COLO668 (cell line): ENCODE data around the gene CEP164.
"Not testable (repeated sequence)": the region's sequence is repeated elsewhere in the genome, so short reads cannot be mapped to it uniquely, and the experiment has no call there.

Source experiments
- DNase-seq: peaks from one replicate; lab custom pipeline; 2025; ENCODE audit not compliant: unreplicated experiment; lab: John Stamatoyannopoulos, UW

Gene CEP164

GRCh38 chr11:117303646-117304315 is 23.9 kb upstream of the CEP164 start:
- no peak for DNase-seq

- no peak for DNase-seq
Measured at GRCh38 chr11:117305145-117305544, 22.5 kb upstream of the CEP164 start.

- DNase-seq, result no peak
Measured at GRCh38 chr11:117309310-117309709, 18.3 kb upstream of the CEP164 start.

- no peak for DNase-seq
Measured at GRCh38 chr11:117313091-117313490, 14.6 kb upstream of the CEP164 start.

GRCh38 chr11:117313828-117314768 is 13.6 kb upstream of the CEP164 start:
- peak; percentile 35 for DNase-seq

- peak; percentile 42 for DNase-seq
Measured at GRCh38 chr11:117314840-117315239, 12.8 kb upstream of the CEP164 start.

- peak; percentile 26 for DNase-seq
Measured at GRCh38 chr11:117315285-117316196, 12.1 kb upstream of the CEP164 start.

- peak; percentile 88 for DNase-seq
Measured at GRCh38 chr11:117316197-117316961, 11.3 kb upstream of the CEP164 start, which contains the start of gene BACE1. BACE1 (minus strand) TSS chr11:117316256; CDS start chr11:117315795, 461 bp downstream.

GRCh38 chr11:117318738-117319137 is 8.9 kb upstream of the CEP164 start:
- DNase-seq, result no peak

GRCh38 chr11:117319214-117319840 is 8.3 kb upstream of the CEP164 start:
- no peak for DNase-seq

- not testable (repeated sequence) for DNase-seq
Measured at GRCh38 chr11:117327255-117327566, 443 bp upstream of the CEP164 start.

GRCh38 chr11:117328375-117329010 is 839 bp downstream of the CEP164 start:
- DNase-seq, result peak; percentile 34

GRCh38 chr11:117332843-117333242 is 5.2 kb downstream of the CEP164 start:
- no peak for DNase-seq

- DNase-seq, result no peak
Measured at GRCh38 chr11:117333917-117334316, 6.3 kb downstream of the CEP164 start.

- DNase-seq, result no peak
Measured at GRCh38 chr11:117334896-117335295, 7.2 kb downstream of the CEP164 start.

GRCh38 chr11:117335399-117335798 is 7.7 kb downstream of the CEP164 start:
- no peak for DNase-seq

GRCh38 chr11:117337076-117337475 is 9.4 kb downstream of the CEP164 start:
- DNase-seq, result no peak

GRCh38 chr11:117345039-117345438 is 17.4 kb downstream of the CEP164 start:
- no peak for DNase-seq

GRCh38 chr11:117354550-117354949 is 26.9 kb downstream of the CEP164 start:
- DNase-seq, result no peak
